Thoracic aorta (tissue), 2 donors: ENCODE results near the gene NUDT3. TPM values are rescaled to one million over a fixed set of nuclear protein-coding genes. Genes with fewer than 3 reads are reported as not detected.
"Not testable (repeated sequence)": the region's sequence is repeated elsewhere in the genome, so short reads cannot be mapped to it uniquely, and the experiment has no call there.

Experiments
- ATAC-seq: fragments of 150-250 bp; one replicate; pipeline ENCODE4 v1.8.0; 2017; ENCODE audit warnings: low read depth; ENCODE audit not compliant: insufficient number of reproducible peaks, low FRiP score
- DNase-seq: peaks from one replicate; pipeline ENCODE4 v3.0.0-alpha.2; 2020; ENCODE audit warnings: low spot score
- H3K27ac ChIP-seq, 2 donors: fragments of 200-600 bp; sonication (generic); 1 replicate in 1 of 2; 2 replicates in 1 of 2; pipeline ENCODE4 v1.5.1; 2016; ENCODE audit warnings: mild to moderate bottlenecking in 2 of 2, moderate library complexity in 2 of 2
- H3K27me3 ChIP-seq: fragments of 200-600 bp; sonication (generic); replicated peaks from 2 replicates; pipeline ENCODE4 v1.6.0; 2016; ENCODE audit warnings: mild to moderate bottlenecking; ENCODE audit not compliant: insufficient read depth
- H3K36me3 ChIP-seq: fragments of 200-600 bp; sonication (generic); one replicate; pipeline ENCODE4 v1.5.1; 2016
- H3K4me1 ChIP-seq, 2 donors: fragments of 200-600 bp; sonication (generic); 1 replicate in 1 of 2; 2 replicates in 1 of 2; pipeline versions ENCODE4 v1.5.1 to v1.6.0; 2016; ENCODE audit warnings: low read depth in 2 of 2, mild to moderate bottlenecking in 1 of 2; ENCODE audit not compliant: control insufficient read depth in 1 of 2
- H3K4me3 ChIP-seq: fragments of 200-600 bp; sonication (generic); 2 replicates; pipeline ENCODE4 v1.5.1; 2016; ENCODE audit warnings: mild to moderate bottlenecking
- H3K9me3 ChIP-seq: fragments of 200-600 bp; sonication (generic); 2 replicates; pipeline ENCODE4 v1.5.1; 2016
- CTCF ChIP-seq: fragments of 200-600 bp; sonication (generic); IDR thresholded peaks from one replicate; pipeline ENCODE4 v1.5.1; 2019; ENCODE audit warnings: antibody characterized with exemption
- total RNA-seq, 2 donors: library from RNA; depleted of rRNA; stranded (reverse); fragments of >200 nt; gene quantifications; one replicate each; pipeline versions ENCODE4 v1.1.0 to v1.2.3, GENCODE V29; 2016

Gene NUDT3
- total RNA-seq, 2 donors from 2014 or later = 34.8 to 46.8 TPM

DNA sequence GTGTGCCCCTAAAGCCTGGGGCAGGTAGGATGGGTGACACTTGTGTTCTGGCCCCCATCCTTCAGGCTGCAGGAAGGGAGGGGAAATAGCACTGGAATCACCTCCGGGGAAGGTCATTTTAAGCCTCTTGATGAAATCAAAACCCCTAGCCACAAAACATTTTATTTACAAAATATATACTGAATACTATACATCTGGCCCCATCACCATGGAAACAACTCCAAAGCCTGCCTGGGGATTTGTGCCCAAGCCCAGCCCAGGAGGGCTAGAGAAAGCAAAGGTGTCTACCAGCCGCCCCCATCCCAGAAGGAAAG lies 146.3 kb downstream of the NUDT3 start:
- Histone ChIP-seq H3K27me3 (no peaks in the 10 kb centered on the region), H3K4me1 (peaks cover 24 to 30% of the 10 kb centered on the region in 2 donors), H3K9me3 (no peaks in the 10 kb centered on the region), H3K4me3 (no peak overlapping the region), H3K36me3 (no peaks in the 10 kb centered on the region), H3K27ac (no peak overlapping the region)
- TF ChIP-seq CTCF = no peak
- ATAC-seq (no peak), DNase-seq (no peak)

GRCh38 chr6:34245761-34246140 lies 146.7 kb downstream of the NUDT3 start:
- H3K27me3 ChIP-seq, H3K4me3 ChIP-seq, H3K9me3 ChIP-seq, H3K36me3 ChIP-seq, ATAC-seq, H3K27ac ChIP-seq, DNase-seq: not testable (repeated sequence)
- H3K4me1 ChIP-seq = peaks cover 24 to 30% of the 10 kb centered on the region in 2 donors

DNA sequence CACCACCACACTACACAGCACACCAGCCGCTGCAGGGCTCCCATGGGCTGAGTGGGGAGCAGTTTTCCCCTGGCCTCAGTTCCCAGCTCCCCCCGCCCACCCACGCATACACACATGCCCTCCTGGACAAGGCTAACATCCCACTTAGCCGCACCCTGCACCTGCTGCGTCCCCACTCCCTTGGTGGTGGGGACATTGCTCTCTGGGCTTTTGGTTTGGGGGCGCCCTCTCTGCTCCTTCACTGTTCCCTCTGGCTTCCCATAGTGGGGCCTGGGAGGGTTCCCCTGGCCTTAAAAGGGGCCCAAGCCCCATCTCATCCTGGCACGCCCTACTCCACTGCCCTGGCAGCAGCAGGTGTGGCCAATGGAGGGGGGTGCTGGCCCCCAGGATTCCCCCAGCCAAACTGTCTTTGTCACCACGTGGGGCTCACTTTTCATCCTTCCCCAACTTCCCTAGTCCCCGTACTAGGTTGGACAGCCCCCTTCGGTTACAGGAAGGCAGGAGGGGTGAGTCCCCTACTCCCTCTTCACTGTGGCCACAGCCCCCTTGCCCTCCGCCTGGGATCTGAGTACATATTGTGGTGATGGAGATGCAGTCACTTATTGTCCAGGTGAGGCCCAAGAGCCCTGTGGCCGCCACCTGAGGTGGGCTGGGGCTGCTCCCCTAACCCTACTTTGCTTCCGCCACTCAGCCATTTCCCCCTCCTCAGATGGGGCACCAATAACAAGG lies 147.3 kb downstream of the NUDT3 start:
- not testable (repeated sequence) for H3K36me3 ChIP-seq, H3K9me3 ChIP-seq, H3K27me3 ChIP-seq, DNase-seq, ATAC-seq
- peaks cover 24 to 30% of the 10 kb centered on the region in 2 donors for H3K4me1 ChIP-seq
- H3K27ac ChIP-seq = peak overlapping the region in 1 of 2 donors; percentile 71
- H3K4me3 ChIP-seq = peak overlapping the region; percentile 51

DNA sequence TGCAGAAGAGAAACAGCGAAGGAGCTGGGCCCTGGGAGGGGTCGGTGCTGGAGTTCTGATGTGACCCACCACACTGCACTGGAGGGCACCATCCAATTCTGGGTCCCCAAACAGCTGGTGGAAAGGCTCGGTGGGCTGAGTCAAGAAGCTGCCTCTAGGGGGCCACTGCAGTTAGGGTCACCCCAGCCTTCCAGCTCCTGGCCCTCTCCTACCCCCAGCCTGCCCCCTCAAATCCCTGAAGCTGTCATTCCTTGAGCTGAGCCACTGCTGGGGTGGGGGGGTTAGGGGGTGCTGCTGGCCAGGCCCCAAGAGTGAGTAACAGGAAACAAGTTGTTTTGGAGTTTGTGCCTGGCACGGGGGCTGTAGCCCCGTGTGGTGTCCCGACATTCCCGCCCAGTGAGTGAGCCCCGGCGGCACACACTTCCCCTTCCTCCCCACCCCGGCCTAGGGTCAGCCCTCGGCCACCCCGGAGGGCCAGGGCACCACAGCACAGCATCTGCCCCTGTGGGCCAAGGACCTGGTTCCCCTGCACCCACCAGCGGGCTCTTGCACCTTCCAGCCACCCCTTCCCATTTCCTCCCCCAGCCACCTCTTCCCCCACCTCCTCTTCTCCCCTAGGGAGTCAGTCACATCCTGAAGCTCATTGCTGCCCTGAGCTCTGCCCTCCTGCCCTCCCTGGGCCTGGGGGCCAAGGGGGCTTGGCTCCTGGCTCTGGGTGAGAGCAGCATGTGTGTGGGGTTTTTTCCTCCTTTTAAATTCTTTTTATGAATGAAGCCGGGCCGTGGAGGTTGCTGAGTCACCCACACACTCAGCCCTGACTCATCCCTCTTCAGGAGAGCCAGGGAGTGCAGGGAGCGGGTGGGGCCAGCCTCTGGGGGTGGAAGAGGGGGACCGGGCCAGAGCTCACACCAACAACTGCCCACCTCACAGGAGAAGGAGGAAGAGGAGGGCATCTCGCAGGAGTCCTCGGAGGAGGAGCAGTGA lies 148.3 kb downstream of the NUDT3 start:
- H3K4me3 ChIP-seq = peak overlapping the region; percentile 51
- no peak for TF ChIP-seq CTCF

DNA sequence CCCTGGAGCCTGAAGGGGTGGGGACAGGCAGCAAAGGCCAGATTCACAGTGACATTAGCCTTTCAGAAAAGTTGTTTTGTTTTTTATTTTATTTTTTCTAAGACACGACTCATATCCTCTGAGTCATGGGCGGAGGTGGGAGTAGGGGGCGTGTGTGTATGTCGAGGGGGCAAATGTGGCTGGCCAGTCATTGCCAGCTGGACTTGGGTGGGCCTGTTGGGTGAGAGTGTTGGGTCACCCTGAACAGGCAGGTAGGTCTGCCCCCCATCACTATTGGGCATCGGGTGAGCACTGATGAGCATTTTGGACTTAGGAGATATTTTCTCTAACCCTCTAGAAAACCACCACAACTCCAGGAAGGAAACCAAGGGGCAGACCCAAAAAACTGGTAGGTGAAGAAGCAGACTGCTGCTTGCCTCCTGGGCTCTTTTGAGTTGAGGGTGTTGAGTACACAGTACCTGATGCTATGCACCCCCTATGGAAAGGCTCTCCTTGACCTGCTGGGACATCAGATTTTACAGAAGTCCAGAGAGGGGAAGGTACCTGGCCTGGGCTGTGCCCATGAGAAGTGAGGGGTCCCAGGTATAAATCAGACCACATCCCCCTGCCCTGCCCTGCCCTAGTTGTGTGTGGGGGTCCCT lies 149.2 kb downstream of the NUDT3 start:
- no peaks in the 10 kb centered on the region for H3K9me3 ChIP-seq
- no peak for TF ChIP-seq CTCF
- ATAC-seq = no peak
- peak overlapping the region; percentile 5 to 71 for H3K27ac ChIP-seq
- no peak for DNase-seq
- H3K4me3 ChIP-seq = no peak overlapping the region
- no peaks in the 10 kb centered on the region for H3K27me3 ChIP-seq
- H3K36me3 ChIP-seq = no peaks in the 10 kb centered on the region
- peaks cover 23 to 30% of the 10 kb centered on the region in 2 donors for H3K4me1 ChIP-seq

More for the DNA sequence above, 148.3 kb downstream of the NUDT3 start:
- no peaks in the 10 kb centered on the region for H3K9me3 ChIP-seq
- H3K27me3 ChIP-seq = no peaks in the 10 kb centered on the region
- ATAC-seq (no peak), DNase-seq (peak; percentile 85)
- H3K36me3 ChIP-seq = no peaks in the 10 kb centered on the region
- peak overlapping the region; percentile 66 to 71 for H3K27ac ChIP-seq
- H3K4me1 ChIP-seq = peaks cover 24 to 30% of the 10 kb centered on the region in 2 donors
